Forelimb muscle (tissue), 1 donor: ENCODE results near the gene SMYD1. TPM values are rescaled to one million over a fixed set of nuclear protein-coding genes. Genes with fewer than 3 reads are reported as not detected.

Source experiments
- DNase-seq: peaks from one replicate; pipeline ENCODE4 v3.0.0-alpha.2; 2013; ENCODE audit warnings: low read depth
- polyA plus RNA-seq: library from polyadenylated mRNA; unstranded; fragments of 120-200 nt; gene quantifications from one replicate; pipeline ENCODE4 v1.2.1, GENCODE V29; 2013; ENCODE audit not compliant: insufficient read length

The SMYD1 gene
- polyA plus RNA-seq, 1 donor, result 375 TPM

GRCh38 chr2:88087073-88087472, 19.4 kb downstream of the SMYD1 start:
- DNase-seq, result no peak

DNA sequence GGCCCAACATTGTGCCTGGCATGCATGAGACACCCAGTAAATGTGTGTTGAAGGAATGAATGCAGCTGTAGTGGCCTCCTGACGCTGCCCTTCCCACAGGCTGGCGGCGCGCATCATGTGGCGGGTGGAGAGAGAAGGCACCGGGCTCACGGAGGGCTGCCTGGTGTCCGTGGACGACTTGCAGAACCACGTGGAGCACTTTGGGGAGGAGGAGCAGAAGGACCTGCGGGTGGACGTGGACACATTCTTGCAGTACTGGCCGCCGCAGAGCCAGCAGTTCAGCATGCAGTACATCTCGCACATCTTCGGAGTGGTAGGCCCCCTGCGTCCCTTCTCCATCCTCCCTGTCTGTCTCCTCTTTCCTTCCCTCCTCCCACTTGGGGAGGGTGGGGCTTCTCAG, 20.1 kb downstream of the SMYD1 start:
- DNase-seq, result no peak

- no peak for DNase-seq
Observed at GRCh38 chr2:88088999-88089398, 21.4 kb downstream of the SMYD1 start.

GRCh38 chr2:88090446-88091283, 23.0 kb downstream of the SMYD1 start:
- no peak for DNase-seq

- DNase-seq, result no peak
Observed at GRCh38 chr2:88091943-88092342, 24.3 kb downstream of the SMYD1 start.

GRCh38 chr2:88092773-88093172, 25.1 kb downstream of the SMYD1 start:
- DNase-seq, result no peak

- DNase-seq, result no peak
Observed at GRCh38 chr2:88095022-88095421, 27.4 kb downstream of the SMYD1 start.

GRCh38 chr2:88096708-88097107, 29.1 kb downstream of the SMYD1 start:
- no peak for DNase-seq

DNA sequence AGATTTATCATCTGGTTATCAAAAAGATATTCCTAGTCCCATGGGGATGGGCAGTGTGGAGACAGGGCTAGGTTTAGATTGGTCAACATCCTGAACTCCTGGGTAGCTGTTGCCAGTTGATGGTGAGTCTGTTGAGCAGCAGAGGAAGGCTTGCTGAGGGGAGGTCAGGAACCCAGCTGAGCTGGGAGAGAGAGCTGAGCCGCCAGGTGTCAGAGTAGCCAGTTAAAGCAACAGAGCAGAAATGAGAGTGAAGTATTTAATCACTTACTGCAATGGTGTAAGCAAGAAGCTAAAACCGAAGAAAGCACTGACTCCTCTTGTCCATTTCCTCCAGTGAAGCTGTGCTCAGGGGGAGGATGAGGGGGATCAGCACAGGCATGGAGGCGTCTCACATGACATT, 29.6 kb downstream of the SMYD1 start:
- no peak for DNase-seq

DNA sequence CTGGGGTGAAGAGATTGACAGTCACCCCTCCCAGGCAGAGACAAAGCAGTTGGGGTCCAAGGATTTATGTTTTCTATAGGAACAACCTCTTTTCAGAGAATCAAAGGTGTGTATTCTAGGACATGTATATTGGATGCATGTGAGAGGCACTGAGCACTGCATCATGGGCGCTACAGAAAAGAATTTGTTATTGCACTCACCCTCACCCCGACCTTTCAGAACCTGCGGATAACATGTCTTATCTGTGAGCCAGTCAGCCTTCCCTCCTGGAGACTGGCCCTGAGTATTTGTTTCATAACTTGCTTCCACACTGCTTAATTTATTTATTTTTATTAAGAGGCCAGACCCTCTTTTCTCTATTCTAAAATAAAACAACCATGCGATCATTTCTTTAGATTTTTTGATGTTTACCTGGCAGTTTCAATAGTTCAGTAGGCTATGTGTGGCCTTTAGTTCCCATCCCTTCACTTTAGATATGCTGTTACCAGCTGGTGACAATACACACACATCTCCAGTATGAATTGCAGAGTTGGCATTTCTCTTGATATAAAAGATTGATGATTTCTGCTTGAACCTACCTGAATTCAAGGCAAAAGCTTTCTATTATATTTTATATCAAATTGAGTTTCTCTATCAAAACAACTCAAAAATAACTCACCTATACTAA, 30.4 kb downstream of the SMYD1 start:
- DNase-seq, result no peak

GRCh38 chr2:88098558-88098900, 30.9 kb downstream of the SMYD1 start:
- no peak for DNase-seq

DNA sequence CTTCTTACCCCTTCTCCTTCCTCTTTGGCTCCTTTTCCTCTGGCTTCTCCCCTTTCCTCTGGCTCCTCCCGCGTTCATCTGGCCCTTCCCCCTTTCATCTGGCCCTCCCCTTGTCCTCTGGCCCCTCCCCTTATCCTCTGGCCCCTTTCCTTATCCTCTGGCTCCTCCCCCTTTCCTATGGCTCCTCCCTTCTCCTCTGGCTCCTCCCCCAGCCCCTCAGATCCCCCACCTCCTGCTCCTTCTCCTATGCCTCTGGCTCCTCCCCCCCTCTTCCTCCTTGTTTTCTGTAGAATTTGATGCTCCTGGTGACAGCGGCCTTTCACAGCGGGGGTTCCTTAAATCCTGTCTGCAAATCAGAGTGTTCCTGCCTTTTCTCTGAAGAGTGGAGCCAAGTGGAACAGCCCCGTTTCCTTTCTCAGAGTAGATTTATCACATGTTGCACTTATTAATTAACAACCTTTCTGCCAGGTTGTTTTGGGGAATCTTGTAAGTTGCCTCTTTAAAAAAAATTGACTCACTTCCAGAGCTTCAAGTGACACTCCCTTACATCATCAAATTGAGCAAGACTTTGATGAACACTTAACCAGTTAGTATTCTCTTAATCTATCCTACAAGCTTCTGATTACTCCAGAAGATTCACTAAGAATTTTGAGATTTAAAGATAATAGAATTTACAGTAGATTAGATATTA, 32.3 kb downstream of the SMYD1 start:
- no peak for DNase-seq

DNA sequence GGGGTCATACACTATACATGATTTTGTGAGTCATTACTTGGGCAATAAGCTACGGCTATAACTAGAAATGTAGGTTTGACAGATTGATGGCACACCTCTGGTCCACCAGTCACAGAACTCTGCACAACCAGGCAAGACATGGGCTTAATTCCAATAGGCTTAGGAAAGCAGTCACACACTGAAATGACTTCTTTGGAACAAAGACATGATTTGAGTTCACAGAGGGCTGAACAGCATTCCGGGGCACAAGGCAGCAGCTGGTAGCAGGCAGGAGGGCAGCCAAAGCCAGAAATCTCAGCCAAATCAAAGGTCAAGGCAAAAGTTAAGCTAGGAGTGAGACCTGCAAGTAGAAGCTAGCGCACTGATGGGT, 32.8 kb downstream of the SMYD1 start:
- DNase-seq, result no peak

- no peak for DNase-seq
Observed at GRCh38 chr2:88108796-88109195, 41.2 kb downstream of the SMYD1 start.

- DNase-seq, result no peak
Observed at GRCh38 chr2:88110830-88111229, 43.2 kb downstream of the SMYD1 start.

GRCh38 chr2:88113069-88113468, 45.4 kb downstream of the SMYD1 start:
- DNase-seq, result no peak

DNA sequence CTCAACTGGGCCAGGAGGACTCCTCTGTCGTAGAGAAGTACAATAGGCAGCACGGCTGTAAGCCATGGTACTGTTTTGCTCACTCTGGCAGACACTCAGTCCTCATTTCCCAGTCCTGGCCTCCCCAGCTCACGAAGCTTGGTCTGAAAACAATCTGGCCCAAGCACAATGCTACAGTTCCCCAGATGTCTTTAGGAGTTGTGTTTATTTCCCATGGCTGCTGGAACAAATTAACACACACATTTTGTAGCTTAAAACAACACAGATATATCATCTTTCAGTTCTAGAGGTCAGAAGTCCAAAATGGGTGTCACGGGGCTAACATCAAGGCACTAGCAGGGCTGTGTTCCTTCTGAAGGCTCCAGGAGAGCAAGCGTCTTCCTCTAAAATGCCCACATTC, 47.3 kb downstream of the SMYD1 start:
- DNase-seq, result peak; percentile 70

DNA sequence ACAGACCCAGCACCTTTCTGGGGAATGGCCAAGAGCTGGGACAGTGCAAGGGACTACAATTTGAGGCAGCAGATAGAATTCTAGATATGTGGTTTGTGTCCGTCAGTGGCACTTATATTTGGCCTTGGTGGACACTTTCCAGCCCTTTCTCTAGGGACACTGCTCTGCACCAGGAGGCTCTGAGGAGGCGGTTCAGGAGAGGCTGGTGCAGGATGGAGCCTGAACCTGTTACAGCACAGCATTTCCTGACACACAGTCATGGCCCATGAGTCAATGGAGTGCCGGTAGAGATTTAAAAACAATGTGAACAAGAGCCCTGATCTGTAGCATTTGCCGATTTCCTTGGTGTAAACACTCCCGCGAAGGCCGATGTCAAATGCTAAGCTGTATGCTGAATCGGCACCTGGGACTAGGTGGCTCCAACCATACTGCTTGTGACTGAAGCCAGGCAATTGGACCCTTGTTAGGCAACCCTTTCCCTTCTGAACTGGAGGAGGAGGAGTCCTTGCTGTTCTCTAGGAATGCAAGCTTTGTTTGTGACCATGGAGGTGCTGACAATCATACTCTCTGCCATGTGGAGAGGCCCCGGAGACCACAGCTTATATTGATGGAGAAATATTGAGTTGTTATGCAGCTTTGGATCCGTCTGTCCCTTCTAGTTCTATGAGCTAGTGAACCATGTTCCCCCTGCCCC, 48.3 kb downstream of the SMYD1 start:
- DNase-seq, result no peak

DNA sequence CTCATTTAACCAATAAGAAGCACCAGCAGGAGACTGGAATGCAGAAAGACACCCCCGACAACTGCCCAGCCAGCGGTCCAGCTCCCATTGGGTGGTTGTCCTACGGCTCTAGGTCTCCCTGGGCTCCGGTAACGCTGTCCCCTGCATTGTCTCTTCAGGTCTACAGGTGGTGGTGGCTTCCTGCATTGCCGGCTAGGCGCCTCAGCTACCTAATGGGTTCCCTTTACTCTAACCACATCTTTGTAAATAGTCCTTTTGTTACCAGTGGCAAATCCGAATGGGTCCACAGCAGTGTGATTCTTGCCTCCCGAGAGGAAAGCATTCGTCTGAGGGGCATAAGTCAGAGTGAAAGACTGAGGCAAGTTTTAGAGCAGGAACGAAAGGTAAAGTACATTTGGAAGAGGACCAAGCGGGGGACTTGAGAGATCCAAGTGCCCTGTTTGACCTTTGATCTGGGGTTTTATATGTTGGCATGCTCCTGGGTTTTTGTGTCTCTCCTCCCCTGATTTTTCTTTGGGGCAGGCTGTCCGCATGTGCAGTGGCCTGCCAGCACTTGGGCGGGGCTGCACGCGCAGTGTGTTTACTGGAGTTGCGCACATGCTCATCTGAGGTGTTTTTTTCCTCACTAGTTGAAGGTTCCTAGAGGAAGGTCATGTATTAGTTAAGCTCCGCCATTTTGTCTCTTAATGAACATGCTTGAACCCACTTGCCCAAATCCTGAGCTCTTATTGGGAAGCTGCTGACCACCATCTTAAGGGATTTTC, 49.2 kb downstream of the SMYD1 start:
- DNase-seq, result no peak

- DNase-seq, result no peak
Observed at GRCh38 chr2:88117973-88118372, 50.3 kb downstream of the SMYD1 start.

DNA sequence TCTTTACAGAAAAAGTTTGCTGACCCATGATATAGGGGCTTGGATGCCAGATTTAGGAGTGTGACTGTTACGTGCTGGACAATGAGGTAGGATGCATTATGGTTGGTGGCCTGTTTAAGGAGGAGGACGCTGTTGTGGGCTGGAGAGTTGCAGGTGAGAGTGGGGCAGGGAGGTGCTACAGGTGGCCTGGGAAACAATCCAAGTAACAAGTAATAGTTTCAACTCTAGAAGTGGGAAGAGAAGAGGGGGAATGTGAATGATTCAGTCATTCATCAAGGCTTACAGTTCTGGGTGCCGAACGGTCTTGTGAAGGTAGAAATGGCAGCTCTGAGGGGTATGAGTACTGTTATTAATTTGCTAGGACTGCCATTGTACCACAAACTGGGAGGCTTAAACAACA, 54.1 kb downstream of the SMYD1 start:
- DNase-seq, result no peak
